Dendritic cell treated with granulocyte-macrophage colony-stimulating factor and Interleukin-4, amounts not matched to agents 40 ng/mL and 50 ng/mL, for 4 days (primary cell): Measurements from ENCODE around the gene UNC13B.

Source experiments
- H3K27ac Mint-ChIP-seq: one replicate; pipeline ENCODE4 v1.8.0; 2022; ENCODE audit warnings: mild to moderate bottlenecking, mixed read lengths
- H3K27me3 Mint-ChIP-seq: one replicate; pipeline ENCODE4 v1.8.0; 2022; ENCODE audit warnings: mild to moderate bottlenecking, mixed read lengths
- H3K36me3 Mint-ChIP-seq: one replicate; pipeline ENCODE4 v1.8.0; 2022; ENCODE audit warnings: low read depth, mixed read lengths
- H3K4me1 Mint-ChIP-seq: one replicate; pipeline ENCODE4 v1.8.0; 2022; ENCODE audit warnings: low read depth, mixed read lengths
- H3K4me3 Mint-ChIP-seq: one replicate; pipeline ENCODE4 v1.8.0; 2022; ENCODE audit warnings: mild to moderate bottlenecking, moderate library complexity, mixed read lengths
- H3K9me3 Mint-ChIP-seq: one replicate; pipeline ENCODE4 v1.8.0; 2022; ENCODE audit warnings: mixed read lengths
- intact Hi-C: fragments of 100-400 bp; cut with micrococcal nuclease; formaldehyde crosslinking; loops from one replicate; pipeline ENCODE4 v1.15.0; 2022

UNC13B gene

GRCh38 chr9:35322075-35322885 lies 160.5 kb downstream of the UNC13B start:
- H3K4me1 Mint-ChIP-seq: no peaks in the 10 kb centered on the region
- H3K27ac Mint-ChIP-seq: no peak overlapping the region
- H3K36me3 Mint-ChIP-seq: no peaks in the 10 kb centered on the region

GRCh38 chr9:35324966-35325365 lies 163.2 kb downstream of the UNC13B start:
- Mint-ChIP-seq H3K36me3 (no peaks in the 10 kb centered on the region), H3K27me3 (no peaks in the 10 kb centered on the region), H3K4me3 (no peak overlapping the region), H3K4me1 (no peaks in the 10 kb centered on the region), H3K9me3 (peaks cover 12% of the 10 kb centered on the region), H3K27ac (no peak overlapping the region)
- intact Hi-C loops: no loop called here

More at GRCh38 chr9:35322075-35322885, 160.5 kb downstream of the UNC13B start:
- H3K9me3 Mint-ChIP-seq: no peaks in the 10 kb centered on the region
- no peak overlapping the region for H3K4me3 Mint-ChIP-seq
- no peaks in the 10 kb centered on the region for H3K27me3 Mint-ChIP-seq
- intact Hi-C loops: no loop called here

- H3K4me1 Mint-ChIP-seq: no peaks in the 10 kb centered on the region
- H3K27me3 Mint-ChIP-seq: no peaks in the 10 kb centered on the region
- intact Hi-C loops: no loop called here
- no peak overlapping the region for H3K27ac Mint-ChIP-seq
- H3K4me3 Mint-ChIP-seq: no peak overlapping the region
- H3K9me3 Mint-ChIP-seq: peaks cover 8% of the 10 kb centered on the region
- no peaks in the 10 kb centered on the region for H3K36me3 Mint-ChIP-seq
Observed at GRCh38 chr9:35333551-35333950, 171.7 kb downstream of the UNC13B start.

GRCh38 chr9:35335164-35335563 lies 173.4 kb downstream of the UNC13B start:
- Mint-ChIP-seq H3K27ac (no peak overlapping the region), H3K4me1 (no peaks in the 10 kb centered on the region), H3K9me3 (no peaks in the 10 kb centered on the region), H3K4me3 (no peak overlapping the region), H3K36me3 (no peaks in the 10 kb centered on the region), H3K27me3 (no peaks in the 10 kb centered on the region)
- intact Hi-C loops: no loop called here

GRCh38 chr9:35338086-35338485 lies 176.3 kb downstream of the UNC13B start:
- Mint-ChIP-seq H3K27ac (no peak overlapping the region), H3K4me1 (peaks cover 7% of the 10 kb centered on the region), H3K4me3 (no peak overlapping the region), H3K9me3 (no peaks in the 10 kb centered on the region), H3K36me3 (no peaks in the 10 kb centered on the region), H3K27me3 (peaks cover 3% of the 10 kb centered on the region)
- intact Hi-C loops: no loop called here

- intact Hi-C loops: no loop called here
- peaks cover 3% of the 10 kb centered on the region for H3K27me3 Mint-ChIP-seq
- peaks cover 7% of the 10 kb centered on the region for H3K4me1 Mint-ChIP-seq
- H3K9me3 Mint-ChIP-seq: no peaks in the 10 kb centered on the region
- no peak overlapping the region for H3K4me3 Mint-ChIP-seq
- H3K36me3 Mint-ChIP-seq: no peaks in the 10 kb centered on the region
- H3K27ac Mint-ChIP-seq: no peak overlapping the region
Observed at GRCh38 chr9:35338561-35339274, 176.9 kb downstream of the UNC13B start.

GRCh38 chr9:35340046-35340445 lies 178.2 kb downstream of the UNC13B start:
- Mint-ChIP-seq H3K27ac (no peak overlapping the region), H3K27me3 (peaks cover 3% of the 10 kb centered on the region), H3K36me3 (no peaks in the 10 kb centered on the region), H3K4me1 (peaks cover 7% of the 10 kb centered on the region), H3K4me3 (no peak overlapping the region), H3K9me3 (no peaks in the 10 kb centered on the region)
- intact Hi-C loops: no loop called here

- intact Hi-C loops: no loop called here
- Mint-ChIP-seq H3K9me3 (no peaks in the 10 kb centered on the region), H3K4me1 (peaks cover 7% of the 10 kb centered on the region), H3K27me3 (peaks cover 3% of the 10 kb centered on the region), H3K36me3 (no peaks in the 10 kb centered on the region), H3K27ac (no peak overlapping the region), H3K4me3 (no peak overlapping the region)
Observed at GRCh38 chr9:35341021-35341420, 179.2 kb downstream of the UNC13B start.

- H3K27ac Mint-ChIP-seq: no peak overlapping the region
- peaks cover 7% of the 10 kb centered on the region for H3K4me1 Mint-ChIP-seq
- peaks cover 3% of the 10 kb centered on the region for H3K27me3 Mint-ChIP-seq
- no peaks in the 10 kb centered on the region for H3K9me3 Mint-ChIP-seq
- H3K4me3 Mint-ChIP-seq: no peak overlapping the region
- no peaks in the 10 kb centered on the region for H3K36me3 Mint-ChIP-seq
- intact Hi-C loops: no loop called here
Observed at GRCh38 chr9:35341585-35341984, 179.8 kb downstream of the UNC13B start.

- intact Hi-C loops: no loop called here
- Mint-ChIP-seq H3K36me3 (no peaks in the 10 kb centered on the region), H3K27ac (no peak overlapping the region), H3K27me3 (peaks cover 3% of the 10 kb centered on the region), H3K4me3 (no peak overlapping the region), H3K4me1 (peaks cover 7% of the 10 kb centered on the region), H3K9me3 (no peaks in the 10 kb centered on the region)
Observed at GRCh38 chr9:35342221-35342958, 180.6 kb downstream of the UNC13B start.

GRCh38 chr9:35348109-35348508 lies 186.3 kb downstream of the UNC13B start:
- Mint-ChIP-seq H3K27me3 (no peaks in the 10 kb centered on the region), H3K4me3 (no peak overlapping the region), H3K27ac (no peak overlapping the region), H3K4me1 (no peaks in the 10 kb centered on the region), H3K9me3 (no peaks in the 10 kb centered on the region), H3K36me3 (no peaks in the 10 kb centered on the region)
- intact Hi-C loops: no loop called here

GRCh38 chr9:35349287-35349990 lies 187.6 kb downstream of the UNC13B start:
- no peak overlapping the region for H3K27ac Mint-ChIP-seq
- no peaks in the 10 kb centered on the region for H3K36me3 Mint-ChIP-seq
- H3K4me3 Mint-ChIP-seq: no peak overlapping the region
- intact Hi-C loops: no loop called here
- no peaks in the 10 kb centered on the region for H3K9me3 Mint-ChIP-seq
- H3K4me1 Mint-ChIP-seq: no peaks in the 10 kb centered on the region
- H3K27me3 Mint-ChIP-seq: no peaks in the 10 kb centered on the region

- no peaks in the 10 kb centered on the region for H3K36me3 Mint-ChIP-seq
- no peaks in the 10 kb centered on the region for H3K27me3 Mint-ChIP-seq
- intact Hi-C loops: no loop called here
- no peaks in the 10 kb centered on the region for H3K4me1 Mint-ChIP-seq
- H3K9me3 Mint-ChIP-seq: no peaks in the 10 kb centered on the region
- no peak overlapping the region for H3K4me3 Mint-ChIP-seq
- no peak overlapping the region for H3K27ac Mint-ChIP-seq
Observed at GRCh38 chr9:35350212-35350611, 188.4 kb downstream of the UNC13B start.
